ENCODE results near the gene TMCC3.
"Not testable (repeated sequence)": the region's sequence is repeated elsewhere in the genome, so short reads cannot be mapped to it uniquely, and the experiment has no call there.

TMCC3 gene, protein sequence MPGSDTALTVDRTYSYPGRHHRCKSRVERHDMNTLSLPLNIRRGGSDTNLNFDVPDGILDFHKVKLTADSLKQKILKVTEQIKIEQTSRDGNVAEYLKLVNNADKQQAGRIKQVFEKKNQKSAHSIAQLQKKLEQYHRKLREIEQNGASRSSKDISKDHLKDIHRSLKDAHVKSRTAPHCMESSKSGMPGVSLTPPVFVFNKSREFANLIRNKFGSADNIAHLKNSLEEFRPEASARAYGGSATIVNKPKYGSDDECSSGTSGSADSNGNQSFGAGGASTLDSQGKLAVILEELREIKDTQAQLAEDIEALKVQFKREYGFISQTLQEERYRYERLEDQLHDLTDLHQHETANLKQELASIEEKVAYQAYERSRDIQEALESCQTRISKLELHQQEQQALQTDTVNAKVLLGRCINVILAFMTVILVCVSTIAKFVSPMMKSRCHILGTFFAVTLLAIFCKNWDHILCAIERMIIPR
- 0.27 to 2.7 (median 1.3) reads per million in 4 donors for total RNA-seq

DNA sequence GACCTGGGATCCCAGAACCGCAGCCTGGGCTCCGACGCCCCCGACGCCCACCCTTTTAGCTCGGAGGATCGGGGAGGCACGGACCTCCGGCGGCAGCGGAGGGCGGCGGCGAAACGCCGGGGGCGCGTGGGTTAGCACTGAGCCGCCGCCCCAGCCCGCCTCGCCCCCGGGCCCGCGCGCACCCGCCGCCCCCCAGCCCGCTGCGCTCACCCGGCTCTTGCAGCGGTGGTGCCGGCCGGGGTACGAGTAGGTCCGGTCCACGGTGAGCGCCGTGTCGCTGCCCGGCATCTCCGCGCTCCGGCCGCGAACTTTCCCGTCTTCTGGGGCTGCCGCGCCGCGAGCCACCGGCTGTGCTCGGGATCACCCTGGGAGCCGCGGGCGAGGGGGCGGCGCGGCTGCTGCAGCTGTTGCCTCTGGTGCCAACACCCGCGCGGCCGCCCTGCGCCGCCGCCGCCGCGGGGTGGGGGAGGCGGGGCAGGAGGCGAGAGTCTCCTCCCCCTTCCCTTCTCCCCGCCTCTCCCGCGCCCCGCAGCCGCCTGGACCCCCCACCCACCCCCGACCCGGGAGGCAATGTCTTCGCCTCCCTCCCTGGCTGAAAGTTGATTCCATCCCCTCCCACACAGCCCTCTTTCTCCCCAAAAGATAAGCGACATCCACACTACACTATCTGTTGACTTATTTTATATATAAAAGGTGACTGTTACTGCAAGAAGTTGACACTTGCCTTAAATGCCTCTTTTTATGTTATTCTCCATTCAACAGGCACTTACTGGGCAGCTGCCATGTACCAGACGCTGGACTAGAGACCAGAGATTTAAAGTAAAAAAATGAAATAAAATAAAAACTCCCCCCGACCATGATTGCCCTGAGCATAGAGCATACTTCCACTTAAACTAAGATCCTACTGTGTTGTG lies at the start of gene TMCC3:
TSS of gene TMCC3 (minus strand) at position 415 of the 914 bp plus-strand sequence. CDS start at position 288, 127 bp downstream.
- DNase-seq: peak in 2 of 5 donors; percentile 13 to 23

DNA sequence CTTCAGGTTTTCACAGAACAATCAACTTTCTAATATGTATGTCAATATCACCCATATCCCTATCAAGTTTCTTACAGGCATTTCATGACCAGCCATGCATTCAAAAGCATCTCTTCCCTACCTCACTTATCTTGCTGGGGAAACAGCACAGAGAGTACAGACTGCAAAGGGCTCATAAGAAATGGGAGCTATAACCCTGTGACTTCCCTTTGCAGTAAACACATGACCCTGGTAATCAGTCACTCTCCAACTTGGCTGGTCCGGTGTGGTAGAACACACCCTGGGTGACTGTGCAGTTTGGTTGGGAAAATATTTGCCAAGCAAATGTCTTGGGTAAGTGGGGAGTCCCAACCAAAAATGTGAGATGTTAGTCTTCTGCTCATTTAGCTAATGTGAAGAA lies 49.4 kb upstream of the TMCC3 start:
- DNase-seq: no peak

DNA sequence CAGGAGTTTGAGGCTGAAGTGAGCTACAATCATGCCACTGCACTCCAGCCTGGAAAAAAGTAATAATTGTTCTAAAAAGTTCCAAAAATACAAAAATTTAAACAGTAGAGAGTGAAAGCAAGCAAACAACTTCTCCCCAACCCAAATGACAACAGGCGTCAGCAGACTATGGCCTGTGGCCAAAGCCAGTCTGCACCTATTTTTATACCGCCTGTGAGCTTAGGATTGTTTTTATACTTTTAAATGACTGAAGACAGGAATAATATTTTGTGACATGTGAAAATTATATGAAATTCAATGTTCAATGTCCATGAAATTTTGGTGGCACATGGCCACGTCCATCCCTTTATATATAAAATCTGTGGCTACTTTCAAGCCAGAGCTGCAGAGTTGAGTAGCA lies 48.2 kb upstream of the TMCC3 start:
- DNase-seq: no peak

DNA sequence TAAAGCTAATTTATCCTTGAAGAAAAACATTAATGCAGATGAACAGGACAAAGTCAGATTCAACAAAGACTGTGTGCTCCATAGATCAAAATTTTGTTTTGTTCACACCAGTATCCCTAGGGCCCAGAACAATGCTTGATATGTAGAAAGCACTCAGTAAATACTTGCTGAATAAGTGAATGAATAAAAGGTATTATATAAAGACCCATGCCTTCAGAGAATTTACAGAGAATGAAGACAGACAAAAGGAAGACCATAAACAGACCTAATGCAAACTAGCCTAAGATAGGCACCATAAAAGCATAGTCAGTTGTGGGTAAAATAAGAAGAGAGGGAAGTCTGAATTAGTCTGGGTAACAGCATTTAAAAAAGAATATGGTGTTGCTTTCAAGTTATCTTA lies 47.3 kb upstream of the TMCC3 start:
- DNase-seq: no peak

DNA sequence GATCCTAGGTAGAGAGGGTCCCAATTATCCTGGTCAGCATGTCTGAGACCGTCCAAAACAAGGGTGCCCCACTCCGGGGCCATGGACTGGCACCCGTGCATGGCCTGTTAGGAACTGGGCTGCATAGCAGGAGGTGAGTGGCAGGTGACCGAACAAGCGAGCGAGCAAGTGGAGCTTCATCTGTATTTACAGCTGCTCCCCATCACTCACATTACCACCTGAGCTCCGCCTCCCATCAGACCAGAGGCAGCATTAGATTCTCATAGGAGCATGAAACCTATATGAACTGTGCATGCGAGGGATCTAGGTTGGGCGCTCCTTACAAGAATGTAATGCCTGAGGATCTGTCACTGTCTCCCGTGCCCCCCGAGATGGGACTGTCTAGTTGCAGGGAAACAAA lies 44.4 kb upstream of the TMCC3 start:
- DNase-seq: no peak

DNA sequence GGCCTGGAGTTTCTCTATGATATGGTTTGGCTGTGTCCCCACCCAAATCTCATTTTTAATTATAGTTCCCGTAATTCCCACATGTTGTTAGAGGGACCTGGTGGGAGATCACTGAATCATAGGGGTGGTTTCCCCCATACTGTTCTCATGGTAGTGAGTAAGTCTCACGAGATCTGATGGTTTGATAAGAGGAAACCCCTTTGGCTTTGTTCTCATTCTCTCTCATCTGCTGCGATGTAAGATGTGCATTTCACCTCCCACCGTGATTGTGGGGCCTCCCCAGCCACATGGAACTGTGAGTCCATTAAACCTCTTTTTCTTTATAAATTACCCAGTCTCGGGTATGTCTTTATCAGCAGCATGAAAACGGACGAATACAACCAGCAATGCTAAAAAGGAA lies 42.5 kb upstream of the TMCC3 start:
- DNase-seq: not testable (repeated sequence)

DNA sequence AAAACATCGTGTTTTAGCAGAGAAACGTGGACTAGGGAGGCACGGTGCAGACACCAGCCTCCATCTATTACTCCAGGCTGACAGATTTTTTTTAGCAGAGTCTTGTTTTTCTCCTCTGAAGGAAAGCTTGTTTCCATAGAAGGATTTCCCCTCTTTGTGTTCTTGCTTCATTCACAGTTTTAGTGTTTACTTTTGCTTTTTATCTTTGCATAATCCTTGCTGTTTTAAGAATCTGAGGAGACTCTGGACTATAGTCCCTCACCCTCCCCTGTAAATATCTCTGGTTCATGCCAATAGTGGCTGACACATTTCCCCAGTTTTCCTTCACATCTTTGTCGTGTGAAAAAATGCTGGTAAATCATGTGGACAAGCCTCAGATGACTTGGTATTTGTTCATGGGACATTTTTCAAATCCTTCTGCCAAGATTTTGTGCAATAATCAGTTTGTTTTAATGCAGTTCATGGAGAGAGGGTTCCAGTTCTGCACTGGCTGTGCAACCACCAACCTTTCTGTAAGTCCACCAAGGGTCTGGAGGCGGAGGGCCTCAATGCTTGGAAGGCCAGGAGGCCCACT lies 39.9 kb upstream of the TMCC3 start:
- DNase-seq: no peak

DNA sequence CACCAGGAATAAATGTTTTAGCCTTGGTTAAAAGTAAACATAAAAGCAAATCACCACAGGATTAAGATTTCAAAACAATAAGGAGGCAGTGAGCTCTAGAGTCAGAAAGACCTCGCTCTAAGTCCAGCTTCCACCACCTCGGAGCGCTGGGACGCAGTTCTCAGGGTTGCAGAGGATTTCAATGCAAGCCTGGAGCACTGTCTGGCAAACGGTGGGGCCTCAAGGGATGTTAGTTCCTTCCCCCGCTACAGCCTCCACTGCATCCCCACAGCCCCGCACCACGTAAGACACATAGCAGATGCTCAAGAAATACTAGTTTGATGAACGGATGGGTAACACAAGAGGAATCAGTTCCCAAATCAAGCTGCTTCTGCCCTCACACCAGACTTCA lies 39.3 kb upstream of the TMCC3 start:
- no peak for DNase-seq

DNA sequence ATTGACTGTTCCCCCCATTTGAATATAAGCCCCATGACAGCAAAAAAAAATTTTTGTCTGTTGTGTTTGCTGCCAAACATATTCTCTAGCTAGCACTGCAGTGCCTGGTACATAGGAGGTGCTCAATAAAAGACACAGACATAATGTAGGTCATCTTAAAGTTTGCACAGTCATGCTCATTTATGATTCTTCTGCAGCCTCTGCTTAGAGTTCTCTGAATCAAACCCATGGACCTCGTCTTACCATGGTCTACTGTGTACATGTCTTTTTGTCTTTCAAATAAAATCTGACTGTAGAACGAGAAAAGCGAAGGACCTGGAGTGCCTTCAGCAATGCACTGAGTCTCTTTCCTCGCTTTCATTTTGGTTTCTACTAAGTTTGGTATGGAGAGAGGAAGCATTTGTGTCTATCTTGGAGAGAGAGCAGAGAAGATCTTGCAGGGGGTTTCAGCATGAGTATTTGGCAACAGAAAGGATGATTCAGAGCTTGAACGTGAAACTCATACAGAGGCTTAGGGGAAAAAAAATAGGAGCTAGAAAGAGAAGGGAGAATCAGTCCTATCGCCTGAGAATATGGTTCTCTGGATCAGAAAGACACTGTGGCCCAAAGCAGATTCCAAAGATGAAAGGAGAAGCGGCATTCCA lies 38.8 kb upstream of the TMCC3 start:
- DNase-seq: no peak

DNA sequence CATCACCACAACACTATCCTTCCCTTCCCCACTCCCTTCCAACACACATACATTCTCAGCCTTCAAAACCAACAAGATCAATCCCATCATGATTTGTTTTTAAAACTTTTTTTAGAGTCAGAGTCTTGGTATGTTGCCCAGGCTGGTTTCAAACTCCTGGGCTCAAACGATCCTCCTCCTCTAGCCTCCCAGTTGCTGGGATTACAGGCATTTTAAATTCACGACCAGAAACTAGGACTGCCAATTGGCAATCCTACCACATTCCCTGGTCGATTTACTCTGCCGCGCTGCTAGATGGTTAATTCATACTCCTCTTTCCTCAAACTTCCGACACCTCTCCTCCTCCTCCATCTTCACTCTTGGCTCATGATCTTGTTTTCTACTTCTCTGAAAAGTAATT lies 37.5 kb upstream of the TMCC3 start:
- no peak for DNase-seq

DNA sequence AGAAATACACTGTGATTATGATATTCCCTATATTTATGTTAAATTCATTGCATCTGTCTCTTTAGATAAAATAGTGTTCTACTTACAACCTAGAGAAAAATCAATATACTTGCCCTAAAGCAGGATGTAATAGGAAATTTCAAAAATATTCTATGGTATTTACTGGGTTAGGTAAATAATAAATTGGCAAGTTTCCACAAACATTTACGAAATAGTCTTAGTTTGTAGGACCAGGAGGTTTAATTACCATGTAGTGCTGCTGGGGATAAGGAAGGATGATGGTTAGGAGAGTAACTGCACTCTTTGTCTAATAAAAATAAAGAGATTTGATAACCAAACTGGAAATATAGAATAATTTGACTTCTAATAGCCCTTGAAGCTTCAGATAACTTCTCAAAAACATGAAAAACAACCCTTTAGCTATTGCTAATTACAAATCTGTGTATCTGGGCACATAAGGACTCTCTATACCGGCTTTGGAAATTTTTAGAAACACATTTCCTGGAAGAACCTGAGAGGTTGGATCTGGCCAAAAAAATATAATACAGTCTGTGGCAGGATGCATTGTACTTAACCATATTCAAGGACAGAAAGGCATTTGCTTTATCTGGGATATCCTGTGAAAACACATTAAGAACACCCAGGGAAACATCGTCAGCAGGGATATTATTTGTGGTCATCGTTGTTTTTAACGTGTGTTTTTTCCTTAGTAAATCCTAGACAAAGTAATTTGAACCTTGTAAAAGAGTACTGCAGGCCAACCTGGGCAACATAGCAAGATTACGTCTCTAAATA lies 36.7 kb upstream of the TMCC3 start:
- DNase-seq: no peak

DNA sequence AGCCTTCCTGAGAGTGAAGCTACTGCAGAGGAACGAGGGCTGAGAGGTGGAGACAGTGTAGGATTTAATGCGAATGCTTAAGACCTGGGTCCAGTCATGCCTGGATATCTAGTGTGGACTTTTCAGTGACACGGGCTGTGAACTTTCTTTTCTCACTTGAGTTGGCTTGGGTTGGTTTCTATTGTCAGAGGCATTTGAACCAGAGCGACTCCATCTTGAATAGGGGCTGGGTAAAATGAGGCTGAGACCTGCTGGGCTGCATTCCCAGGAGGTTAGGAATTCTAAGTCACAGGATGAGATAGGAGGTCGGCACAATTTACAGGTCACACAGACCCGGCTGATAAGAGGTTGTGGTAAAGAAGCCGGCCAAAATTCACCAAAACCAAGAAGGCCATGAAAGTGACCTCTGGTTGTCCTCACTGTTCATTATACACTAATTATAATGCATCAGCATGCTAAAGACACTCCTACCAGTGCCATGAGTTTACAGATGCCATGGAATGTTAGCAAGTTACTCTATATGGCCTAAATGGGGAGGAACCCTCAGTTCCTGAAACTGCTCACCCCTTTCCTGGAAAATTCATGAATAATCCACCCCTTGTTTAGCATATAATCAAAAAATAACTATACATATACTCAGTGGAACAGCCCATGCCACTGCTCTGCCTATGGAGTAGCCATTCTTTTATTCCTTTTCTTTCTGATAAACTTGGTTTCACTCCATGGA lies 34.2 kb upstream of the TMCC3 start:
- no peak for DNase-seq

DNA sequence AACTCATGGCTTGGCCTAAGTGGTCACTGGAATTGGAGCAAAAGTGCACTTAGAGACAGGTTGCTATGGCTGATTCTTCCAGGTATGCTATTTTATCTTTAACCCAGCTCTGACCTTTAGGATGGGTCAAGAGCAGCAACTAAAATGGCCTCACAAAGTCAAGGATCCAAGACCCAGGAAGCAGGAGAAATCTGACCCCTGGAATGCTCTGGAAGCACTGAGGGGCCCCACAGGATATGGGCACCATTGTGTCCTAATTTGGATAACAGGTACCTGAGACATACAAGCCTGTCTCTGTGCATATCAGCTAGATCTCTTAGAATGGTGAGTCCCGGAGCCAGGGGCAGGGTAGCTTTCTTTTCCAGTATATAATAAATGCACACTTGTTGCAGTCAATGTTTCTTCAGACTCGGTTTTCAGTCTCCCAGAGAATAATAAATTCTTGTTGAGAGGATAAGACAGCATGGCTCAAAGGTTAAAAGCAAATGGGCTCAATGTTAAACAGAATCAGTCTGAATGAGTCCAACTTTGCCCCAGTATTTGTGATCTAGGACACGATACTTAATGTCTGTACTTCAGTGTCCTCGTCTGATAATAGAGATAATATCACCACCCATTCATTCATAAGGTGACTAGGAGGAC lies 29.3 kb upstream of the TMCC3 start:
- no peak for DNase-seq

DNA sequence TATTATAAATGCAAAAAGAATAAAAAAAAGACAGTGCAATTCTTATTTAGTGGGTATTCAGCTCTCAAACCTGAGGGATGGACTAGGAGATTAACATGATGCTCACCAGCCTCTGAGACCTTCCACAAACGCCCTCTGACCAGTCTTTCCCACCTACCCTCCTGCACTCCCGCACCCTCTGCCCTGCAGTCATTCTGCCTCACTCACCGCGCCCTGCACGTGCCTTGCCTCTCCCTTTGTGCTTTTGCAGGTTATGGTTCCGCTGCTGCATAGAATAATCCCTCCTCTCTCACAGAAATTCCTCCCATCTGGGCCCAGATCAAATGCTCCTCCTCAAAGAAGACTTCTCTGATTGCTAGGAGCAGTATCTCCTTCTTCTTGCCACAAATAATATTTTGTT lies 28.5 kb upstream of the TMCC3 start:
- no peak for DNase-seq

DNA sequence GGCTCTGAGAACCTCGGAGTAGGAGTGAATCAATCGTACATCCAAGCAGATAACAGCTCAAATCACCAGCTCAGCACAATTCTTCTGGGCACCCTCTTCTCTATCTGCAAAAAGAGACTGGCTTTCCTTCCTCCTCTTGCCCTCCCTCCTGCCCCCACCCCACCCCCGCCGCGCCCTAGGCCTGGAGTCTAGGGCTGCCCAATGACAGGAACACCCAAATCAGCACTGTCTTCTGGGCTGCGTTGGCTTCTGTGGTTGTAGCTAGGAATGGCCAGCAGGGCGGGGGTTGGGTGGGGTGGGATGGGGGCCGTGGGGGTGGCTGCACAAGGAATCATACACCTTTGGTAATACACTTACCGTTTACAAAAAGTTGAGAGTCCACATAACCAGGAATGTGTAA lies 28.0 kb upstream of the TMCC3 start:
- no peak for DNase-seq

DNA sequence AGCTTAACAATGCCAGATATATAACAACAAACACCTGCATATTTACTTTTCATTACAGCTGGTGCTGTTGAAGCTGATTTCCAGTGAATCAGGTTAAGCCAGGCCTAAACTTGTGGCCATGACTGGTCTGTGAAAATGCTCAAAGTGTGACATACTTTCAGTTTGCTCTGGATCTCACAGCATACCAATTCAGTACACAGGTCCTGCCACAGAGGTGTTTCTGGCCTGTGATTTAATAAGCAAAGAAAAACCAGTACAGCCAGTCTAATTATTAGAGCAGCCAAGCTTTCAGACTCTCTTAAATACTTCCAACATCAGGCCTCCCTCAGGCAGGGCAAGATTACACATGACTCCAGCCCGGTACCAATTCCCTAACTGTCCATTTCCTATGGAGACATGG lies 27.4 kb upstream of the TMCC3 start:
- no peak for DNase-seq

DNA sequence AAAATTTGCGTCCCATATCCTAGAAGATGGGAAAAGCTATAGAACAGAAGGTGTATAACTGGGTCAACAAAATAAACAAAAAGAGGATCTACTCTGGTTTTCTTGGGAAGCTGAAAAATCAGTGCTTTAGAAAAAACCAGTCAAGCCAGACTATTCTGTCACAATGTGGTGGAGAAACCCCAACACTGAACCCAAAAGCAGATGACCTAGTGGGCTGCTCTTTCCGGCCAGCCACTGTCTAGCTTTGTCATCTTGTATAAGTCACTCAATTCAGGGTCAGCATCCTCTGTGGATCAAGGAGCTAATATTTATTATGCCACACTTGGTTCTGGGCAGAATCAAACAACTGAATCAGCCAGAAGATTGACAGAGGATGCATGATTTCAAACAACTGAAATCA lies 26.6 kb upstream of the TMCC3 start:
- DNase-seq: no peak

DNA sequence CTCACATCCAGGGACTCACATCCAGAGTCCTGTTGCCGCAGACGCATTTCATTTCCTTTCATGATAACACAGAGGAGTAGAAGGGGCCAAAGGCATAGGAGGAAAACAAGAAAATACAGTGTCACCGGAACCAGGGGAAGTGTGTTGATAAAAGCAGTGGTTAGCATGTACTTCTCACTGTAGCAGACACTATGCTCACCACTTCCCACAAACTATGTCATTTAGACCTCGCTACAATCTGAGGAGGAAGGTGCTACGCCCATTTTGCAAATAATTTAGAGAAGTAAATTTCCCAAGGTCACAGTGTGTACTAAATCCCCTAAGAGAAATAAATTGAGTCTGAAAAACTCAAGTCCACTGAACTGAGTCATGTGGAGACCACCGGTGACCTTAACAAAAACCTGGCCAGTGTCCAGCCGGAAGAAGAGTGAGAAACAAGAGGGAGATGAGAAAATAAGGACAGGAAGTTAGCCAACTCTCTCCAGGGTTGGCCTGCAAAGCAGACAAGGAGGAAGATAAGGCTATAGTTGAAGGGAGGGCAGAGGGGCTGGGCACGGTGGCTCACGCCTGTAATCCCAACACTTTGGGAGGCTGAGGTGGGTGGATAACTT lies 25.8 kb upstream of the TMCC3 start:
- DNase-seq: peak in 1 of 5 donors; percentile 45

DNA sequence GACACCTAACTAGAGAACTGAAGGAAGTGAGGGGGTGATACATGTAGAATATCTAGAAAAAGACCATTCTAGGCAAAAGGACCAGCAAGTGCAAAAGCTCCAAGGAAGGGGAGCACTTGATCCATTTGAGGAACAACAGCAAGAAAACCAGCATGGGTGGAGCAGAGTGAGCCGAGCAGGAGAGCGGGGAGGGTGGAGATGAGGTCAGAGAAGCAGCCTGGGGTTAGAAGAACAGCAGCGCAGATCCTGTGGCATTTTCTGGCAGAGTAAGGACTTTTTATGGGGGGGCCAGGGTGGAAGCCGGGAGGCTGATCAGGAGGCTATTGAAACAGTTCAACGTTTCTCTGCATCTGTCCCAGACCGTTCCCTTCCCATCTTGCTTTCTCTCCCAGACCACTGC lies 24.5 kb upstream of the TMCC3 start:
- no peak for DNase-seq

DNA sequence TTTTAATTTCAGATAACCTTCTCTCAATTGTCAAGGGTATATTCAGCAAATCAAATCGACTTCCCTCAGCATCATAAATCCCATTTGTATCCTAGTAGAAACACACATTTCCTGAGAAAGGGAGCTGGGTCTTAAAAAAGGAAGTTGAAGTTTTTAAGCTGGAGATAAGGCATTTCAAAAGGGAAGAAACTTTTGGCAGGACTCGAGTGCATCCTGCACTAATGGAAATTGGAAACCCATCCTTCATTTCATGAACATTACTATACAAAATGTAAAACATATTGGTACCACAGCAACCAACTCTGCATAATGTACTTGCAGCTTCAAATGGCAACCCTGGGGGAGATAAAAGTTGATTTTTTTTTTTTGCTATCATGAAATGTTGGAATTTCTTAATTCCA lies 23.7 kb upstream of the TMCC3 start:
- no peak for DNase-seq
